GDM1 (cell line): ENCODE results near the gene TTYH1.
"Not testable (repeated sequence)": the region's sequence is repeated elsewhere in the genome, so short reads cannot be mapped to it uniquely, and the experiment has no call there.

Source experiments
- DNase-seq: peaks from one replicate; lab custom pipeline; 2025; lab: John Stamatoyannopoulos, UW

TTYH1 gene

DNA sequence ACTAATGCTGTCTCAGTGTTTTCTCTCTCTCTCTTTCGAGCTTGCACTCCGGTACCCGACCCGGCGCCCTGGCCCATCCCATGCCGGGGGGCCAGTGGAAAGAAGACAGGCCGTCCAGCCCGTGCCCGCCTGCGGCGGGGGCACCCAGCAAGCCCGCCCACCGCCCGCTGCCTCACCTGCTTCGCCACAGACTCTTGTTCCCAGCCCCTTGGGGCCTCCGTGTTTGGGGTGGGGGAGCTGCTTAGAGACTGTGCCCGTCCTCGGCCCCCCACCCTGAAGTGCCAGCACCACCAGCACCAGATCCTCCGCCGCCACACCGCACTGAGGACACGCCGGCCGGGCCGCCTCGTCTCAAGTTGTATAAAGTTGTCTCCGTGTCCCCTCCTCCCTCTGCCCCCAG is 45.9 kb downstream of the TTYH1 start:
- no peak for DNase-seq

DNA sequence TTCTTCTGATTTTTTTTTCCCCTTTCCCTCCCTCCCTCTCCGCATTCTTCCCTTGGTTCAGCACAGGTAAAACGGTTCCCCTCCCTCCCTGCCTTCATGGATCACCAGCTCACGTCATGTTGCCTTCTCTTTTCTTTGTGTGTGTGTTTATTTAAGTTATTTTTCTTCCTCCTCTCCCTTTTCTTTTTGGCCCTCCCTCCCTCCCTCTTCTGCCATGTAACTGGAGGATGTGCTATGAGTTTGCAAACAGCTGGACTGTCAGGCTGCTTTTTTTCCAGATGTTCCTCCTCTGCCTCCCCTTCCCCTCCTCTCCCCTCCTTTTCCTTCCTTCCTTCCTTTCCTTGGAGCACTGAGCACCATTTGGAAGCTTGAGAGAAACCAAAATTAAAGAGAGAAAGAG is 46.3 kb downstream of the TTYH1 start:
- DNase-seq = no peak

DNA sequence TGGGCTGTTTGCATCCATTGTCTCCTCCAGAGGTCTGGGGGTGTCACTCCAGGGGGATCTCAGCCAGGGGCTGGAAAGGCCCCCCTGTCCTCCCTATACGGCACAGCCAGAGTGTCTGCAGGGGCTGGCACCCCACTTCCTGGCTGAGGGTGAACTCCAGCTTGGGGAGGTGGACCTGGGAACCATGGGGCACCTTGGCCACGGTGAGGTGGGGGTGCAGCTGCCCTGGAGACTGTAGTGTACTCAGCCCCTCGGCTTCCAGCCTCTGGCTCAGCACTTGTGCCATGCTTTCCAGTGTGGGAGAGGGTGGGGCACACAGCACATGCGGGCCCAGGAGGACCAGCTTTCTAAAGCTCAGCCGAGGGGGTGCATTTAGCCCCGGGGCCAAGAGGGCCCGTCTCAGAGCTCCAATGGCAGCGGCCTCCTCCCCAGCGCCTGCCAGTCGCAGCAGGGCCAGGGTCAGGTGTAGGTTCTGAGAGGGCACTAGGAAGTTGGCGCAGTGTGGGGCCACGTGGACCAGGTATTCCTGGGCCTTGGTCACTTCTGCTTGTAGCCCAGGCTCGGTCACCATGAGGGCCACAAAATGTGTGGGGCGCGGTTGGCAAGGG is 46.9 kb downstream of the TTYH1 start:
- no peak for DNase-seq

DNA sequence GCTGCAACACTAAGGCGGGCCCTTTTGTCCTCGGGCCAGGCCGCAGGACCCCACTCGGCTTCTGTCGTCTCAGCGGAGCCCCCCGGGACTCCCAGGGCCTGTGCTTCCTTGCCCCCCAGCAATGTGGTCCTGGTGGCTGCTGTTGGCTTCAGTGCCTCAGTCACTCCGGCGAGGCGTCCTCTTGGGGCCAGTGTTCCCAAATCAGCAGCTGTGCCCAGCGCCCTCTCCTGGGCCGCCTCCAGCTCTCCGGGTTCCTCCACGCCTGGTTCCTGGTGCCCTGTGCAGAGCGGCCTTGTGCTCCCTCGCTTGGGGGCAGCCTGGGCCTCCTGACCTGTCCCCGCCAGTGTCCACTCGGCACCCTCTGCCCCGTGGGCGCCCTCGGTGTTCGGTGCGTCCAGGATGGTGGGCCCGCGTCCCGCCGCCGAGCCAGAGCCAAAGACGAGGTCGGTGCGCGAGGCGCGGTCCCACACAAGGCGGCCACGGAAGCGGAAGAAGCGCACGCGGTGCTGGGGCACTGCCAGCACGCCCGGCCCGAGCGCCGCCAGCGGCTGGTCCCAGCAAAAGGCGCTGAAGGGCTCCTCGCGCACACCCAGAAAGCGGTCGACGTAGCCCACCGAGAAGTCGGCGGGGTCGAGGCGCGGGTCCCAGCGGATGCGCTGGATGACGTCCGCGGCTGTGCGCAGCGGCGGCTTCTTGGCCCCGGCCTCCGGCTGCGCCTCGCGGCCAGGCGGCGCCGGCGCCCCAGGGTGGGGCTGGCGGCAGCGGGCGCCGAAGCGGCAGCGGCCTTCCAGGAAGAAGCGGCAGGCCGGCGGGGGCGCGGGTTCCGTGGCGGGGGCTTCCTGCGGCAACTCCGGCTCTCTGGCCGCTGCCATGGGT is 47.6 kb downstream of the TTYH1 start:
- no peak for DNase-seq

- no peak for DNase-seq
These were observed 48.3 kb downstream of the TTYH1 start, which contains the start of gene LENG9 for GRCh38 chr19:54463531-54464043. TSS of gene LENG9 (minus strand) at chr19:54463778. CDS start at chr19:54463526, 252 bp downstream.

DNA sequence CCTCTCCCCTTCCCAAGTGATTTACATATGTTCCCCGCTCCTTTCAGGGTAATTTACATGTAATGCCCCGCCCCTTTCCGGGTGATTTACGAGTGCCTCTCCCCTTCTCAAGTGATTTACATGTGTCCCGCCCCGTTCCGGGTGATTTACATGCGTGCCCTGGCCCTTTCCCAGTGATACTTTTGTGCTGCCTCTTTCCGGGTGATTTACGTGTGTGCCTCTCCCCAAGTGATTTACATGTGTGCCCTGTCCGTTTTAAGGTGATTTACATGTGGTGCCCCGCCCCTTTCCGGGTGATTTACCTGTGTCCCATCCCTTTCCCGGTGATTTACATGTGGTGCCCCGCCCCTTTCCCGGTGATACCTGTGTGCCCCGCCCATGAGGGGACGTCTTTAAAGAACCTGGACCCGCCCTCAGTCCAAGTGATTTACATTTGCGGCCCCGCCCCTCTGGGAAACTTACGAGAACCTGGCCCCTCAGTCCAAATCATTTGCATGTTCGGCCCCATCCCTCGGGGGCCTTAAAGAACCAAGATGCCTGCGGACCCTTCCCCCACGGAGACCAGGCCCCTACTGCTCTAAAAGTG is 48.9 kb downstream of the TTYH1 start:
- peak; percentile 48 for DNase-seq

GRCh38 chr19:54464630-54465425 is 49.6 kb downstream of the TTYH1 start:
- DNase-seq = peak; percentile 62

GRCh38 chr19:54465426-54466109 is 50.3 kb downstream of the TTYH1 start:
- DNase-seq = no peak

DNA sequence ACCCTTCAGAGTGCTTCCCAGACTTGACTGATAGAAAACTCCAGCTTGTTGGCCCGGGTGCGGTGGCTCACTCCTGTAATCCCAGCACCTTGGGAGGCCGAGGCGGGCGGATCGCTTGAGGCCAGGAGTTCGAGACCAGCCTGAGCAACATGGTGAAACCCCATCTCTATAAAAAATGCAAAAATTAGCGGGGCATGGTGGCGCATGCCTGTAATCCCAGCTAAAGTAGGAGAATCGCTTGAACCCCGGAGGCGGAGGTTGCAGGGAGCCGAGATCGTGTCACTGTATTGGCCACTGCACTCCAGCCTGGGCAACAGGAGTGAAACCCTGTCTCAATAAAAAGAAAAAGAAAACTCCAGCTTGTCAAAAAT is 50.8 kb downstream of the TTYH1 start:
- not testable (repeated sequence) for DNase-seq

GRCh38 chr19:54469496-54469934 is 54.3 kb downstream of the TTYH1 start:
- no peak for DNase-seq

DNA sequence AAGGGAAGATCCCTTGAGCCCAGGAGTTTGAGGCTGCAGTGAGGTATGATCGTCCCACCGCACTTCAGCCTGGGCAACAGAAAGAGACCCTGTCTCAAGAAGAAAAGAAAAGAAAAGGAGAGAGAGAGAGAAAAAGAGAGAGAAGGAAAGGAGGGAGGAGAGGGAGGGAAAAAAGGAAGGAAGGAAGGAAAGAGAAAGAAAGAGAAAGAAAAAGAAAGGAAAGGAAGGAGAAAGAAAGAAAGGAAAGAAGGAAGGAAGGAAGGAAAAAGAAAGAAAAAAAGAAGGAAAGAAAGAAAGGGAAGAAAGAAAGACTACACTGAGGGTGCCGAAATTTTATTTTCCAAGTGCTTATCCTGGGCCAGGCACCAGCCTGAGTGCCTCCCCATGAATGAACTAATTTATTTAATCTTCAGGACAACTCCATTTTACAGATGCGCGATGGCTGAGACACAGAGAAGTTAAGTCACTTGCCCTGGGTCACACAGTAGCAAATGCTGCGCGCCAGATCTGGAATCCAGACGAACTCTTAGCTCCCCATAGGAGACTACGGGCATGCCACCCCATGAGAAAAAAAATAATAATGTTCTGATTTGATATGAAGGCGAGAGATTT is 55.1 kb downstream of the TTYH1 start:
- DNase-seq = no peak

GRCh38 chr19:54470991-54471782 is 55.9 kb downstream of the TTYH1 start:
- no peak for DNase-seq

DNA sequence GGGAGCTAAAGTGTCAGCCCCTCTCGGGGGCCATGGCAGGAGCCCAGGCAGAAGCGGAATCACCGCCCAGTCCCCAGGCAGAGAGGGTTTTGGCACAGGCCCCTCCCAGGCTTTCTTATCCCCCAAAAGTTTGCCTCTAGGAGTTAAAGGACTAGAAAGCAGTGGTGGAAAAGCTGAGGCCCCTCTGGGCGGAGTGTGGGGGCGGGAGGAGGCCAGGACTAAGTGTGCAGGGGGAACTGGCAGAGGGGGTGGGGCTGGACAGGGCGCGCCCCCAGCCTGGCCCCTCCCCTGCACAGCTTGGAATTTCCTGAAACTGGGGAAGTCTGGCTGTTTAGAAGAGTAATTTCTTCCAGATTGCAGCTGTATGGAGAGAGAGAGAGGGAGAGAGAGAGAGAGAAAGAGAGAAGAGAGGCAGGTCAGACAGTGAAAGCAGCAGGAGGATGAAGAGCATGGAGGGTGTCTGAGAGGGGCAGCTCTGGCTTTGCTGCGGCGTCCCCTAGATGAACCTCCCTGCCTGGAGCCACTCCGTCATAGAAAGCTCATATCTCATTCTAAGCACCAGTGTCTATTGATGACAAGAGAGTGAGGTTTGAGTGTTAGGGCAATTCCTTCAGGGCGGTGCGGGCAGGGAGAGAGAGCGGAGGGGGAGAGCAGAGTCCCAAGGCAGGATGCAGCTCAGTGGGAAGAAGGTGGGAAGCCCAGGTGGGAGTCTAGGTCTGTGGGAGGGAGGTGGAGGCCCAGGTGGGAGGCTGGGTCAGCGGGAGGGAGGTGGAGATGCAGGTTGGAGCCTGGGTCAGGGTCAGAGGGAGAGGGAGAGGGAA is 58.0 kb downstream of the TTYH1 start, which contains the start of gene CDC42EP5:
TSS of gene CDC42EP5 (minus strand) at position 226 of the 821 bp plus-strand sequence. CDS start 7,749 bp downstream, outside the sequence.
- no peak for DNase-seq

- no peak for DNase-seq
These were observed 58.7 kb downstream of the TTYH1 start for GRCh38 chr19:54473892-54474372.

- DNase-seq = no peak
These were observed 60.4 kb downstream of the TTYH1 start for GRCh38 chr19:54475706-54476105.

DNA sequence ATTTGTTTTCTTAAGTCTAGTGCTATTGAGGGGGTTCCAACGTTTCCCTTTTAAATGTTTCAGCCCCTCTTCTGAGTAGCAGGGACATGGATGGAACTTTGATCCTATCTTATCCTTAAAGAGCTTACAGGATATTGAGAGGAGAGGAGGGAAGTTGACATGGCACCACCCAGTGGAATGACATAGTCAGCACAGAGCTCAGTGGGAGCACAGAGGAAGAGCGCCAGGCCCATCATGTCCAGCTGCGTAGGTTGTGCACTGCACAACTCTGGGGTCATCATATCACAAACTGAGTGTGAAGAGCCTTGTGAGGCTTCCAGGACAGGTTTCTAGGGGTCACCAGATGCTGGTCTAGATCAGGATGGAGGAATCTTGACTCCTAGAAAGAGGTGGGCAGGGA is 62.4 kb downstream of the TTYH1 start:
- DNase-seq = no peak

GRCh38 chr19:54478677-54479266 is 63.5 kb downstream of the TTYH1 start:
- peak; percentile 23 for DNase-seq

- no peak for DNase-seq
These were observed 64.8 kb downstream of the TTYH1 start for GRCh38 chr19:54480051-54480450.
